ENCODE results near the gene COA7. TPM values are rescaled to one million over a fixed set of nuclear protein-coding genes. Genes with fewer than 3 reads are reported as not detected.

COA7 gene
- total RNA-seq, 2 experiments from 2014 or later: 7.0 to 26.1 TPM

DNA sequence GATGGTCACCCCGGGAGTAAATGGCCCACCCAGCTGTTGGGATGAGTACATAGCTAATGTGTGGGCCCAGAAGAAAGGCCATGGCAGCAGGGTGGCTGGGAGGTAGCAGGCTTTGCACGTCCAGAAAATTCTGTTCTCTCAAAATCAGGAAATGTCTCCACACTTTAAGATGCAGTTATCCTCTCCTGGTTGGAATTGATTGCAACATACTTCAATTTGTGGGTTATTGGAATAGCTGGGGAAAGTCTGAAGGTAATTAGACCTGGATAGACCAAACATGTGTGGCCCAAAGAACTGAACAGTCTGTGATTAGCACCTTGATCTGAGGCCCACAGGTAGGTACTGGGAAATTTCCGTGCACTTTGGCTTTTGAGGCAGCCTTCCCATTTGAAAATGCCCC, 30.2 kb downstream of the COA7 start:
- POLR2A ChIA-PET: interaction anchor here (0.6 to 1.0 kb wide), 2 partner anchors 9 to 126 kb away, joined by 3 read pairs; no protein-coding TSS in a partner anchor
- no peak overlapping the region for H3K4me2 ChIP-seq (ENCODE audit: low read length)
- no peaks in the 10 kb centered on the region for H3K9me2 ChIP-seq (ENCODE audit: insufficient read depth, low read length)
- CTCF ChIA-PET (ENCODE audit: unreplicated experiment): no interaction called here
- no peak overlapping the region for H3K27ac ChIP-seq (ENCODE audit: low read depth, low read length, poor library complexity, severe bottlenecking)
- BruUV-seq (replicated peaks): no TSS peak
- no peaks in the 10 kb centered on the region for H3K79me2 ChIP-seq (ENCODE audit: insufficient read depth, low read depth, low read length)
- intact Hi-C loops (cut with micrococcal nuclease; ENCODE audit: unreplicated experiment): loop anchor here (5.0 kb wide), 2 partner anchors 116 to 266 kb away; partner anchors contain the start of genes ORC1, PRPF38A and TUT4
- DNase-seq (ENCODE audit: low spot score): no peak
- H2AFZ ChIP-seq (ENCODE audit: low read length): no peak overlapping the region
- H3K4me1 ChIP-seq (ENCODE audit: insufficient read depth, low read length, poor library complexity, severe bottlenecking): no peaks in the 10 kb centered on the region
- no peaks in the 10 kb centered on the region for H4K20me1 ChIP-seq (ENCODE audit: insufficient read depth, low read length)
- H3K36me3 ChIP-seq (ENCODE audit: insufficient read depth, low read length): no peaks in the 10 kb centered on the region
- no peak overlapping the region for H3K4me3 ChIP-seq (ENCODE audit: low read depth, low read length, poor library complexity, severe bottlenecking)
- TF ChIP-seq EZH2phosphoT487 (IDR thresholded peaks at IDR 0.05; ENCODE audit: borderline replicate concordance, low read depth, low read length): no peak
- TF ChIP-seq, protein P1, sequence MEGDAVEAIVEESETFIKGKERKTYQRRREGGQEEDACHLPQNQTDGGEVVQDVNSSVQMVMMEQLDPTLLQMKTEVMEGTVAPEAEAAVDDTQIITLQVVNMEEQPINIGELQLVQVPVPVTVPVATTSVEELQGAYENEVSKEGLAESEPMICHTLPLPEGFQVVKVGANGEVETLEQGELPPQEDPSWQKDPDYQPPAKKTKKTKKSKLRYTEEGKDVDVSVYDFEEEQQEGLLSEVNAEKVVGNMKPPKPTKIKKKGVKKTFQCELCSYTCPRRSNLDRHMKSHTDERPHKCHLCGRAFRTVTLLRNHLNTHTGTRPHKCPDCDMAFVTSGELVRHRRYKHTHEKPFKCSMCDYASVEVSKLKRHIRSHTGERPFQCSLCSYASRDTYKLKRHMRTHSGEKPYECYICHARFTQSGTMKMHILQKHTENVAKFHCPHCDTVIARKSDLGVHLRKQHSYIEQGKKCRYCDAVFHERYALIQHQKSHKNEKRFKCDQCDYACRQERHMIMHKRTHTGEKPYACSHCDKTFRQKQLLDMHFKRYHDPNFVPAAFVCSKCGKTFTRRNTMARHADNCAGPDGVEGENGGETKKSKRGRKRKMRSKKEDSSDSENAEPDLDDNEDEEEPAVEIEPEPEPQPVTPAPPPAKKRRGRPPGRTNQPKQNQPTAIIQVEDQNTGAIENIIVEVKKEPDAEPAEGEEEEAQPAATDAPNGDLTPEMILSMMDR (conservative IDR thresholded peaks at IDR 0.05; ENCODE audit: low read length): no peak
- H3K9me3 ChIP-seq (ENCODE audit: low read length): no peaks in the 10 kb centered on the region

GRCh38 chr1:52667290-52667689, 30.9 kb downstream of the COA7 start:
- Histone ChIP-seq H4K20me1 (ENCODE audit: insufficient read depth, low read length) (no peaks in the 10 kb centered on the region), H2AFZ (ENCODE audit: low read length) (no peak overlapping the region), H3K36me3 (ENCODE audit: insufficient read depth, low read length) (no peaks in the 10 kb centered on the region), H3K4me2 (ENCODE audit: low read length) (no peak overlapping the region), H3K4me1 (ENCODE audit: insufficient read depth, low read length, poor library complexity, severe bottlenecking) (no peaks in the 10 kb centered on the region), H3K79me2 (ENCODE audit: insufficient read depth, low read depth, low read length) (no peaks in the 10 kb centered on the region), H3K9me3 (ENCODE audit: low read length) (no peaks in the 10 kb centered on the region), H3K27ac (ENCODE audit: low read depth, low read length, poor library complexity, severe bottlenecking) (no peak overlapping the region), H3K9me2 (ENCODE audit: insufficient read depth, low read length) (no peaks in the 10 kb centered on the region), H3K4me3 (ENCODE audit: low read depth, low read length, poor library complexity, severe bottlenecking) (no peak overlapping the region)
- no TSS peak for BruUV-seq (replicated peaks)
- TF ChIP-seq, protein P1 (conservative IDR thresholded peaks at IDR 0.05; ENCODE audit: low read length): no peak
- TF ChIP-seq EZH2phosphoT487 (IDR thresholded peaks at IDR 0.05; ENCODE audit: borderline replicate concordance, low read depth, low read length): no peak
- POLR2A ChIA-PET: interaction anchor here (0.5 kb wide), 1 partner anchor 76 kb away, joined by 4 read pairs; no protein-coding TSS in a partner anchor
- intact Hi-C loops (cut with micrococcal nuclease; ENCODE audit: unreplicated experiment): loop anchor here (5.0 kb wide), 2 partner anchors 115 to 265 kb away; partner anchors contain the start of genes ORC1, PRPF38A and TUT4
- CTCF ChIA-PET (ENCODE audit: unreplicated experiment): no interaction called here
- no peak for DNase-seq (ENCODE audit: low spot score)

Data from OCI-LY7 (cell line).